Measurements from ENCODE around the gene RPL3.

DNA sequence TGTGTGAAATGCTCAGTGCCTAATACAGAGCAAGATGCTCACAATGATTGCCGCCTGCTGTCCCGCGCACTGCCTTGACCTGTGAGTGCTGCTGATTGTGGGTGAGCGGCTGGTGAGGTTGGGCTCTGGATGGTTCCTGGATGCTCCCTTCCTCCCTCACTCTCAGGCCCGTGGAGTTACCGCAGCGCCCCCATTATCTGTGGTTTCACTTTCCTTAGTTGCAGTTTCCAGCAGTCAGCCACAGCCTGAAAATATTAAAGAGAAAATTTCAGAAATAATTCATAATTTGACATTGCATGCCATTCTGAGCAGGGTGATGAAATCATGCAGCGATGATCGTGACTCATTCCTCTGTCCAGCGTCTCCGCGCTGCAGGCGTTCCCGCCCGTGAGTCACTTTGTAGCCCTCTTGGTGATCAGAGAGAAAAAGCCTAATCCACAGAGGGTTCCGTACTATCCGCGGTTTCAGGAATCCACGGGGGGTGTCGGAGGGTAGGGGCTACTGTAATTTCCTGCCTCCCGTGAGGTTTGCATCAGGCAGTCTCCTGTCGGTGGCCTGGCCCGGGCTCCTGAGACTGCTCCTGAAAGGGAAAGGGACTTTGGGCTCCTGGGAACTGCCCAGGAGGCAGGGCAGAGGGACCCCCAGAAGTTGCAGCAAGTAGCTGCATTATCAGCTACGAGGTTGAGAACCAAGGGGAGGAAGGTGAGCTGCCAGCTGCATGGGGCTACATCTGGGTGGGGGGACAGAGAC, 10.6 kb downstream of the RPL3 start:
- no peak for TF ChIP-seq POLR2A (IDR thresholded peaks at IDR 0.05; ENCODE audit: low read depth, low read length)
- TF ChIP-seq POLR2AphosphoS5 (IDR thresholded peaks at IDR 0.05; ENCODE audit: low read depth, low read length): no peak
- no peak for TF ChIP-seq TAF1 (IDR thresholded peaks at IDR 0.05; ENCODE audit: low read depth, low read length)
- TF ChIP-seq SPI1 (IDR thresholded peaks at IDR 0.05; ENCODE audit: low read depth, low read length): no peak

All from GM12891 (cell line).